GM12878 (cell line): ENCODE measurements around the gene IGSF6. TPM values are rescaled to one million over a fixed set of nuclear protein-coding genes. Genes with fewer than 3 reads are reported as not detected.
A peak's percentile ranks its signal among the peaks of the same experiment; 100 is the strongest.
"Not testable (repeated sequence)": the region's sequence is repeated elsewhere in the genome, so short reads cannot be mapped to it uniquely, and the experiment has no call there.

ENCODE experiments used
- ATAC-seq: fragments of 200-7000 bp; cut with Tn5 transposase; 3 replicates; pipeline ENCODE4 v1.9.1; 2020; ENCODE audit warnings: mild to moderate bottlenecking, moderate library complexity
- BruUV-seq: library from RNA; stranded (reverse); fragments of 400-500 nt; replicated peaks from 2 replicates; lab custom pipeline; 2021; lab: Mats Ljungman, UMichigan
- CTCF ChIA-PET: fragments of 300-600 bp; sonication (Branson Sonifier 250); formaldehyde crosslinking; extraction: SDS; loops from one replicate; lab custom pipeline; 2021; ENCODE audit warnings: inconsistent platforms; lab: Yijun Ruan, JAX
- POLR2A ChIA-PET: fragments of 350-600 bp; formaldehyde crosslinking; extraction: SDS; loops from one replicate; lab custom pipeline; 2021; ENCODE audit warnings: inconsistent platforms; lab: Charles Lee
- RAD21 ChIA-PET: fragments of 300-600 bp; sonication (Branson Sonifier 250); formaldehyde crosslinking; loops from one replicate; lab custom pipeline; 2023; ENCODE audit warnings: antibody characterized with exemption; ENCODE audit not compliant: unreplicated experiment; lab: Charles Lee
- SMC1A ChIA-PET: fragments of 300-600 bp; sonication (Branson Sonifier 250); formaldehyde crosslinking; loops from one replicate; lab custom pipeline; 2023; ENCODE audit not compliant: unreplicated experiment, uncharacterized antibody; lab: Charles Lee
- DNase-seq: peaks from one replicate; pipeline ENCODE4 v3.0.0-alpha.2; 2011; ENCODE audit warnings: low read depth, low spot score
- FAIRE-seq: peaks from 3 replicates; lab custom pipeline; 2011; peaks lifted over from hg19 to GRCh38; lab: Jason Lieb, UNC
- H2AFZ ChIP-seq: 2 replicates; pipeline ENCODE4 v1.6.0; 2011; ENCODE audit warnings: low read depth, low read length, control low read depth; ENCODE audit not compliant: control insufficient read depth
- H3K27ac ChIP-seq: 2 replicates; pipeline ENCODE4 v1.5.1; 2011; ENCODE audit warnings: control low read depth; ENCODE audit not compliant: control insufficient read depth, insufficient read depth
- H3K27me3 ChIP-seq, 2 experiments: replicated peaks in 1 of 2; 2 replicates each; pipeline versions ENCODE4 v1.6.0 to v1.6.1; 2011; ENCODE audit warnings: low read length in 1 of 2; ENCODE audit not compliant: control insufficient read depth in 2 of 2, insufficient read depth in 2 of 2
- H3K36me3 ChIP-seq, 2 experiments: 2 replicates each; pipeline ENCODE4 v1.5.1; 2011; ENCODE audit warnings: low read length in 1 of 2; ENCODE audit not compliant: control insufficient read depth in 2 of 2, insufficient read depth in 2 of 2
- H3K4me1 ChIP-seq: 2 replicates; pipeline ENCODE4 v1.6.1; 2011; ENCODE audit warnings: mild to moderate bottlenecking, low read length, moderate library complexity, mixed read lengths; ENCODE audit not compliant: control insufficient read depth, insufficient read depth
- H3K4me2 ChIP-seq: 2 replicates; pipeline ENCODE4 v1.6.0; 2011; ENCODE audit warnings: control low read depth; ENCODE audit not compliant: control insufficient read depth, insufficient read depth
- H3K4me3 ChIP-seq: fragments of 200-600 bp; sonication (generic); 2 replicates; pipeline ENCODE4 v1.5.1; 2016
- H3K79me2 ChIP-seq: 2 replicates; pipeline ENCODE4 v1.6.0; 2011; ENCODE audit warnings: low read length; ENCODE audit not compliant: control insufficient read depth, insufficient read depth
- H3K9ac ChIP-seq: 2 replicates; pipeline ENCODE4 v1.8.0; 2011; ENCODE audit warnings: low read length, control low read depth, mixed read lengths; ENCODE audit not compliant: control insufficient read depth, insufficient read depth
- H3K9me3 ChIP-seq: replicated peaks from 3 replicates; pipeline ENCODE4 v1.5.1; 2011; ENCODE audit warnings: mild to moderate bottlenecking, low read length; ENCODE audit not compliant: control insufficient read depth, insufficient read depth
- H4K20me1 ChIP-seq: 2 replicates; pipeline ENCODE4 v1.6.0; 2011; ENCODE audit not compliant: control insufficient read depth, insufficient read depth
- FOS ChIP-seq: IDR thresholded peaks from 3 replicates; pipeline ENCODE4 v1.6.1; 2011; ENCODE audit warnings: borderline replicate concordance; ENCODE audit not compliant: insufficient read length; ENCODE audit errors: extremely low read depth
- RUNX3 ChIP-seq: IDR thresholded peaks from 2 replicates; pipeline ENCODE4 v1.6.1; 2012; ENCODE audit warnings: low read length, inconsistent platforms
- WGBS: methylation state at CpG from one replicate; pipeline ENCODE4 v1.1.6; 2016; ENCODE audit warnings: low lambda C conversion rate; ENCODE audit not compliant: insufficient replicate concordance, insufficient coverage; ENCODE audit errors: missing lambda C conversion rate; 5-methylcytosine and 5-hydroxymethylcytosine counted together
- in situ Hi-C: fragments of 300-500 bp; cut with MboI; formaldehyde crosslinking; loops from 9 replicates; pipeline ENCODE4 v1.14.3; 2018; ENCODE audit warnings: mixed read lengths
- intact Hi-C: fragments of 100-400 bp; cut with micrococcal nuclease; formaldehyde crosslinking; loops from one replicate; pipeline ENCODE4 v1.14.2; 2022; ENCODE audit not compliant: unreplicated experiment
- polyA plus RNA-seq, 11 experiments: library from polyadenylated mRNA; depleted of rRNA in 4 of 11; unstranded in 6 of 11; stranded (reverse) in 5 of 11; fragments of >200 nt; fragmentation: Nextera tagmentation in 4 of 11; fragmentation: Illumina TruSeq in 1 of 11; extraction: Ambion mirVana in 4 of 11; extraction: Trizol in 1 of 11; gene quantifications; 1 replicate in 1 of 11; 2 replicates in 10 of 11; pipeline versions ENCODE4 v1.2.1 to v1.2.3, GENCODE V29; 2011 to 2016; ENCODE audit warnings: inconsistent platforms in 2 of 11, missing spikeins in 2 of 11, low read depth in 1 of 11
- total RNA-seq, 4 experiments: library from RNA; depleted of rRNA in 3 of 4; stranded (reverse); fragments of >200 nt in 3 of 4; fragmentation: Illumina TruSeq in 1 of 4; extraction: Trizol in 1 of 4; gene quantifications; 2 replicates each; pipeline versions ENCODE4 v1.2.1 to v1.2.3, GENCODE V29; 2013 to 2021
- TF ChIP-seq, protein P1 (sequence below): fragments of 150-350 bp; IDR thresholded peaks from 2 replicates; pipeline ENCODE4 v1.6.1; 2014; ENCODE audit warnings: mild to moderate bottlenecking, low read depth, low read length
- TF ChIP-seq, protein P2 (sequence below): fragments of 450-650 bp; conservative IDR thresholded peaks from 2 replicates; pipeline ENCODE4 v1.6.1; 2017; ENCODE audit warnings: mild to moderate bottlenecking, moderate library complexity

The IGSF6 gene
- total and polyA plus RNA-seq, 10 of the 15 experiments (the other 5 are each of a cell fraction or from before 2014, with no cell fraction given) = 0.32 to 1.2 (median 0.72) TPM

GRCh38 chr16:21608639-21609328 is 43.6 kb downstream of the IGSF6 start (continued):
- TF ChIP-seq FOS (no peak), RUNX3 (peak; percentile 92)
- TF ChIP-seq, protein P1, sequence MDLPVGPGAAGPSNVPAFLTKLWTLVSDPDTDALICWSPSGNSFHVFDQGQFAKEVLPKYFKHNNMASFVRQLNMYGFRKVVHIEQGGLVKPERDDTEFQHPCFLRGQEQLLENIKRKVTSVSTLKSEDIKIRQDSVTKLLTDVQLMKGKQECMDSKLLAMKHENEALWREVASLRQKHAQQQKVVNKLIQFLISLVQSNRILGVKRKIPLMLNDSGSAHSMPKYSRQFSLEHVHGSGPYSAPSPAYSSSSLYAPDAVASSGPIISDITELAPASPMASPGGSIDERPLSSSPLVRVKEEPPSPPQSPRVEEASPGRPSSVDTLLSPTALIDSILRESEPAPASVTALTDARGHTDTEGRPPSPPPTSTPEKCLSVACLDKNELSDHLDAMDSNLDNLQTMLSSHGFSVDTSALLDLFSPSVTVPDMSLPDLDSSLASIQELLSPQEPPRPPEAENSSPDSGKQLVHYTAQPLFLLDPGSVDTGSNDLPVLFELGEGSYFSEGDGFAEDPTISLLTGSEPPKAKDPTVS = no peak
- TF ChIP-seq, protein P2, sequence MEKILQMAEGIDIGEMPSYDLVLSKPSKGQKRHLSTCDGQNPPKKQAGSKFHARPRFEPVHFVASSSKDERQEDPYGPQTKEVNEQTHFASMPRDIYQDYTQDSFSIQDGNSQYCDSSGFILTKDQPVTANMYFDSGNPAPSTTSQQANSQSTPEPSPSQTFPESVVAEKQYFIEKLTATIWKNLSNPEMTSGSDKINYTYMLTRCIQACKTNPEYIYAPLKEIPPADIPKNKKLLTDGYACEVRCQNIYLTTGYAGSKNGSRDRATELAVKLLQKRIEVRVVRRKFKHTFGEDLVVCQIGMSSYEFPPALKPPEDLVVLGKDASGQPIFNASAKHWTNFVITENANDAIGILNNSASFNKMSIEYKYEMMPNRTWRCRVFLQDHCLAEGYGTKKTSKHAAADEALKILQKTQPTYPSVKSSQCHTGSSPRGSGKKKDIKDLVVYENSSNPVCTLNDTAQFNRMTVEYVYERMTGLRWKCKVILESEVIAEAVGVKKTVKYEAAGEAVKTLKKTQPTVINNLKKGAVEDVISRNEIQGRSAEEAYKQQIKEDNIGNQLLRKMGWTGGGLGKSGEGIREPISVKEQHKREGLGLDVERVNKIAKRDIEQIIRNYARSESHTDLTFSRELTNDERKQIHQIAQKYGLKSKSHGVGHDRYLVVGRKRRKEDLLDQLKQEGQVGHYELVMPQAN = no peak
- TF ChIP-seq, all 136 proteins: peak for 3

- CTCF ChIA-PET = interaction anchor here (0.9 to 2.9 kb wide), 2 partner anchors 37 to 39 kb away, joined by 3 to 10 read pairs; no protein-coding TSS in a partner anchor
- POLR2A ChIA-PET = interaction anchor here (1.5 kb wide), 1 partner anchor 8 kb away, joined by 3 read pairs; no protein-coding TSS in a partner anchor
- DNase-seq, ATAC-seq, H3K36me3 ChIP-seq, H3K9ac ChIP-seq, H3K27ac ChIP-seq, intact Hi-C loops, H3K9me3 ChIP-seq, H3K27me3 ChIP-seq, H4K20me1 ChIP-seq, H3K4me2 ChIP-seq, BruUV-seq, in situ Hi-C loops, FAIRE-seq, H2AFZ ChIP-seq, H3K4me3 ChIP-seq: not testable (repeated sequence)
- 87% methylated on average over 8 of the region's 8 CpGs for WGBS
- RAD21 ChIA-PET = interaction anchor here (1.5 to 4.1 kb wide), 2 partner anchors 34 to 37 kb away, joined by 3 to 27 read pairs; no protein-coding TSS in a partner anchor
- SMC1A ChIA-PET = interaction anchor here (1.4 kb wide), 1 partner anchor 14 kb away, joined by 4 read pairs; no protein-coding TSS in a partner anchor
- Histone ChIP-seq H3K79me2 (peaks cover 28% of the 10 kb centered on the region), H3K4me1 (peaks cover 26% of the 10 kb centered on the region)
Observed at GRCh38 chr16:21605848-21606247, 46.6 kb downstream of the IGSF6 start.
